RCC 7860 (cell line): Measurements from ENCODE around the gene MRPS7.
"Not testable (repeated sequence)": the region's sequence is repeated elsewhere in the genome, so short reads cannot be mapped to it uniquely, and the experiment has no call there.

Experiments
- DNase-seq: peaks from one replicate; pipeline ENCODE4 v3.0.0-alpha.2; 2015; ENCODE audit warnings: low spot score
- FAIRE-seq: peaks from 2 replicates; lab custom pipeline; 2012; peaks lifted over from hg19 to GRCh38; lab: Jason Lieb, UNC

MRPS7 gene

DNA sequence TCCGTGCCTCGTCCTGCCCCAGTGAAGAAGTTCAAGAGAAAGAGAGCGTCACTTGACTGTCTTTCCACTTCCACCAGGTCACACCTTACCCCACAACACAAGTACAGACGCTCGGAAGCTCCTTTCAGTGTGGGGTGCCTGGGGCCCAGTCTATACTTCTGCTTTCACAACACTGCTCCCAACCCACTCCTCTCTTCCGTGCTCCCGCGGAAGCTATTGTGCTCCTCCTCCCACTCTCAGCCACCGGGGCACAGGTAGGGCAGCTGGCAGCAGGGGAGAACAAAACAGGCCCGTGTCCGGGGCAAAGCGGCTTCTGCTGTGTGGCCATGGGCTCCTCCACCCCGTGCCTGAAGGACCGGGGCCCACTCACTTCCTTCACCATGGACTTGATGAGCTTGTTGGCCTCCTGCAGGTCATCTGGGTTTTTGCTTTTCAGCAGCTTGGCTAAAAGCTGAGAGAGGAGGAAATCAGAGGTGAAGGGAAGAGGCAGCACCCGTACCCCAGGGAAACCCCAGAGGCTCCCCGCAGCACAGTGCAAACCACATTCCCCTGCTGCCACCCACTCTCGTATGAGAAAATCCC is 19.1 kb upstream of the MRPS7 start:
- DNase-seq: no peak
- no peak for FAIRE-seq

DNA sequence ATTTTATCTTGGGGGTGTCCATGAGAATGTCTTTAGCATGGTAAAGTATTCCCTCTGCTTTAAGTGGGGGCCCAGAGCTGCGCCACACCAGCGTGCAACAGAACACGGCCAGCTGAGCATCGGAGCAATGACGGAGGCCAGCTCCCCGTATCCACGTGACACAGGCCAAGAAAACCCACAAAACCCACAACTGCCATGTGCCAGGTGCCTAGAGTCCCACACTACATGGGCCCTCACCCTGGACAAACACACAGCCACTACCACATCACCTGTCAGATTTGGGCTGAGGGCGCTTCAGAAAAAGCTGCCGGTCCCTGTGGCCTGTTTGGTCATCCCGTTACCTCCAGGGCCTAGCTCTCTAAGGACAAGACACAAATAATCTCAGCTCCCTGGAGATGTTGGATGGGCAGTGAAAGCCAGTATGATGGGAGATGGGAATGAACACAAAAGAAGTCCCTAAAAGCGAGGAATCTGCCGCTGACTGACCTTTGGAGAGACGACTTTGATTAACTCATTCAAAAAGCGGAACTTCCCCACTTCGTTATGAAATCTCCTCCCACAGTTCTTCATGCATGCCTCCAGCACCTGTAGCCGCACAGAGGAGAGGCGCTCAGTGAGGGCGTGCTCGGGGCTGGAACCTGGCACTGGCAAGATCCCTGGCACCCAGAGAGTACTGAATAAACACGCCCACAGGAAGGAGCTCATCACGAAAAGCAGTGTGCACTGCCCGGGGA is 17.4 kb upstream of the MRPS7 start:
- no peak for DNase-seq
- no peak for FAIRE-seq

DNA sequence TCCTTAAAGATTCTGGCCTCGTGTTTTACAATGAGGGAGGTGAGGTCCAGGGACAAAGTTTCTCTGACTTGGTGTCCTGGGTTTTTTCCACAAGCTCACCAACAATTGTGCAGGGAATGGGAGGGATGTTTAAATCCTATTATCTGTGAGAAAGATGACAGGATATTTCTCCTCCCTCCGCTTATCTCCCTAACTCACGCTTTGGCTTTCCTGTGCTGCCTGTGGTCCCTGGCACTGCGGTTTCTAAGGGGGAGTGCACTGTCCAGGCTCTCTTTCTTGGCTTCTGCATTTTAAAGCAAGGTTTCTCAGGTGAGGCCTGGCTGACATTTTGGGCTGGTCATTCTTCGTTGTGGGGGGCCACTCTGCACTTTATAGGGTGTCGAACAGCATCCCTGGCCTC is 16.7 kb upstream of the MRPS7 start:
- FAIRE-seq: no peak
- DNase-seq: no peak

DNA sequence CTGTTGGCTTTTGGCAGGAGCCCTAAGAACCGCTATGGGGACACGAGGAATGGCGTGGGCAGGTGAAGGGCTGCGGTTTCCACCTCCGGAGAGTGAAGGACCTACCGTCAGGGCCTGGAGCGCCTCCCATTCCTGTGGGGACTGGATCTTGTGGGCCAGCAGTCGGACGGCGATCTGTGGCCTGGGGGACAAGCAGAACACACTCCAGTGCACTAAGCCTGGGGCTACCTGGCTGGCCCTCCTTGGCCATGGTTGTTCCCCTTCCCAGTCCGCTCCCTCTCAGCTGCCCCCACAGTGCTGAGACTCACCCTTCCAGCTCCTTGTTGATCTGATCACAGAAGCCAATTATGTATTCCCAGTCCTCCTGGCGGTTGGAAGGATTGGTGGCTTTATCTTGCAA is 15.3 kb upstream of the MRPS7 start:
- DNase-seq: no peak
- no peak for FAIRE-seq

DNA sequence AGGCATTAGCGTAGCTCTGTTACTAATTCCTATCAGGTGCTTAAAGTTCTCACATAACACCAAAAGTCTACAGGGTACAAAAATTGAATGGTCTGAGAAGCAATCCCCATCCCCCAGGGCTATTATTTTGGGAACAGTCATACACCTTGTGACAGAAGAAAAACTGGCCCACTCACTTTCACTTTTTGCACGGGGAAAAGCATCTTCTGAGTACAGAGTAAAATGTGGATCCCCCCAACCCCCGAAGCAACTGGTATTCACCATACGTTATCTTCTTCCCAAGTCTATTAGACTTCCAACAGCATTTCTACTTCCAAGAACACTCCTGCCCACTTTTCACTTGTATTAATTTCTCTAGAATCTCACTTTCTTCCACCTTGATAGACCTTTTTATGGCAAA is 12.1 kb upstream of the MRPS7 start:
- FAIRE-seq: no peak
- DNase-seq: no peak

DNA sequence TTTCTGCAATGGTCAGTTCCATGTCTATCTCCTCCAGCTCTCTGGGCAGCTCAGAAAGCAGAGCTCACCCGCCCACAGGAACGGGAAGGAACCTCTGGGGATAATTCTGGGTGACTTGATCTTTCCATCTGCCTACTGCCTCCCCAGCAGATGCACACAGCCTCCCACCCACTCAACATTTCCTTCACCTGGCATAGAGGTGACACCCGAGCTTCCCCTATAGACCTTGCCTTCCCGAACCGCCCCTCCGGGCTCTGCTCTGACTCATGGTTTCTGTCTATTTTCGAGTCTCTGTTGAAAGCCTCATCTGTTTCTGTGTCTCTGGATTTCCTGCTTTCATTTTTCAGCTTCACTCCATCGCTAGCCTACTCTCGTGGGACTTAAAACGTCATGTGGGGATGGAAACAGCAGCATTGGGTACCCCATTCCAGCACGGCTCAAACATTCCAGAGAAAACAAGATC is 11.6 kb upstream of the MRPS7 start:
- FAIRE-seq: no peak

DNA sequence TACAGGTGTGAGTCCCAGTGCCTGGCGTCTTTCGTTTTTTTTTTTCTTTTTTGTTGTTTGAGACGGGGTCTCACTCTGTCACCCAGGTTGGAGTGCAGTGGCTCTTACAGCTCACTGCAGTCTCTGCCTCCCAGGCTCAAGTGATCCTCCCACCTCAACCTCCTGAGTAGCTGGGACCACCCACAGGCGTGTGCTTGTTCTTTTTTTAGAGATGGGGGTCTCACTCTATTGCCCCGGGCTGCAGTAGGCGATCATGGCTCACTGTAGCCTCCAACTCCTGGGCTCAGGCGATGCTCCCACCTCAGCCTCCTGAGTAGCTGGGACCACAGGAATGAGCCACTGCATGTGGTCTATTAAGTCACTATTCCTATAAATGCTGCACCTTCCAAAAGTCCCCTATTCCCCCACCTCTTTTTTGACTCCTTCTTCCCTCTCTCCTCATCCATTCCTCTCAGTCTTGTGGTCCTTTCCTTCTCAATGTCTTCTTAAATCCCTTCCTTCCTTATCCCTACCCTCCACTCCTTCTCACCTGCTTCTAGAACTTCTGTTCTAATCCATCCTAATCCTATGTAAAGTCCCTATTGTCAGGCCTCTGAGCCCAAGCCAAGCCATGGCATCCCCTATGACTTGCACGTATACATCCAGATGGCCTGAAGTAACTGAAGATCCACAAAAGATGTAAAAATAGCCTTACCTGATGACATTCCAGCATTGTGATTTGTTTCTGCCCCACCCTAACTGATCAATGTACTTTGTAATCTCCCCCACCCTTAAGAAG is 9.5 kb upstream of the MRPS7 start:
- no peak for DNase-seq
- no peak for FAIRE-seq

More for the DNA sequence above, 11.6 kb upstream of the MRPS7 start:
- DNase-seq: no peak

DNA sequence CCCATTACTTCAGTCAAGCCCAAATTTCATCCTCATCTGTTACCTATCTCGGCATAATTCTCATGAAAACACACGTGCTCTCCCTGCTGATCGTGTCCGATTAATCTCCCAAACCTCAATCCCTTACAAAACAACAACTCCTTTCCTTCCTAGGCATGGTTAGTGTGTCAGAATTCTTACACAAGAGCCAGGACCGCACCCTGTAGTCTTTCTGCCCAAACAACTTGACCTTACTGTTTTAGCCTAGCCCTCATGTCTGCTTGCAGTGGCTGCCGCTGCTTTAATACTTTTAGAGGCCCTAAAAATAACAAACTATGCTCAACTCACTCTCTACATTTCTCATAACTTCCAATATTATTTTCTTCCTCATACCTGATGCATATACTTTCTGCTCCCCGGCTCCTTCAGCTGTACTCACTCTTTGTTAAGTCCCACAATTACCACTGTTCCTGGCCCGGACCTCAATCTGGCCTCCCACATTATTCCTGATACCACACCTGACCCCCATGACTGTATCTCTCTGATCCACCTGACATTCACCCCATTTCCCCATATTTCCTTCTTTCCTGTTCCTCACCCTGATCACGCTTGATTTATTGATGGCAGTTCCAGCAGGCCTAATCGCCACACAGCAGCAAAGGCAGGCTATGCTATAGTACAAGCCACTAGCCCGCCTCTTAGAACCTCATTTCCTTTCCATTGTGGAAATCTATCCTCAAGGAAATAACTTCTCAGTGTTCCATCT is 5.6 kb upstream of the MRPS7 start:
- not testable (repeated sequence) for DNase-seq, FAIRE-seq

DNA sequence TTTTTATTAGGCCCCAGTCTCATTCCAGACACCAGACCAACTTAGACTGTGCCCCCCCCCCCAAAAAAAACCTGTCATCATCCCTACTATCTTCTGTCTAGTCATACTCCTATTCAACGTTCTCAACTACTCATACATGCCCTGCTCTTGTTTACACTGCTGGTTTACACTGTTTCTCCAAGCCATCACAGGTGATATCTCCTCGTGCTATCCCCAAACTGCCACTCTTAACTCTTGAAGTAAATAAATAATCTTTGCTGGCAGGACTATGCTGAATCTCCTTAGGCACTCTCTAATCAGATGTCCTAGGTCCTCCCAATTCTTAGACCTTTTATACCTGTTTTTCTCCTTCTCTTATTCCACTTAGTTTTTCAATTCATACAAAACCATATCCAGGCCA is 4.5 kb upstream of the MRPS7 start:
- DNase-seq, FAIRE-seq: not testable (repeated sequence)

DNA sequence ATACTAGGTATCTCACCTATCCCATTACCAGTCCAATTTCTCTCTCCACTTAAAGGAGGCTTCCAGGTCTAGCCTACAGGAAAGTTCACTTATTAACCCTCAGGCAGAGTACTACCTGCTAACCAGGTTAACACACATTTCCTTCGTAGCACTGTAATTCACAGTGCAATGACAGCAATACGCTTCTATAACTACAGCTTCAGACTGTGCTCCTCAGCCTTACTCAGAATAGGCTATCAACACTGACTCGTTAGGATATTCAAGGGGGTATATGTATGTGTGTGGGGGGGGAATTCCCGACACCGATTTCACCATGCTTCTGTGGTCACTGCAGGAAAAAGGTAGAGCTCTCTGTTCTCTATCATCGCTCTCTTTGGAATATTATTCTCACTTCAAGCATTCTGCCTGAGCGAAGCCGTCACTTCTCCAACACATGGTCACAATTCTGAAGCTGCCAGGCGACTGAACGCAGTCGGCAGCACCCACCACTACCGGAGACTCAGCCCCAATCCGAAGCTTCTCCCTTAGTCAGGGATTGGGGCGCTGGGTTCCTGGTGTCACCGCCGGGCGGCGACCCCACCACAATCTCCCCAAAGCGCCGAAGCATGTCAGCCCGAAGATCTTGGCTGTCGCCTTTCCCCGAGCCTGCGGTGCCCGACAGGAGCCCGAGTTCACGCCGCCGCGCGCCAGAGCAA is 891 bp upstream of the MRPS7 start:
- no peak for FAIRE-seq
- no peak for DNase-seq

DNA sequence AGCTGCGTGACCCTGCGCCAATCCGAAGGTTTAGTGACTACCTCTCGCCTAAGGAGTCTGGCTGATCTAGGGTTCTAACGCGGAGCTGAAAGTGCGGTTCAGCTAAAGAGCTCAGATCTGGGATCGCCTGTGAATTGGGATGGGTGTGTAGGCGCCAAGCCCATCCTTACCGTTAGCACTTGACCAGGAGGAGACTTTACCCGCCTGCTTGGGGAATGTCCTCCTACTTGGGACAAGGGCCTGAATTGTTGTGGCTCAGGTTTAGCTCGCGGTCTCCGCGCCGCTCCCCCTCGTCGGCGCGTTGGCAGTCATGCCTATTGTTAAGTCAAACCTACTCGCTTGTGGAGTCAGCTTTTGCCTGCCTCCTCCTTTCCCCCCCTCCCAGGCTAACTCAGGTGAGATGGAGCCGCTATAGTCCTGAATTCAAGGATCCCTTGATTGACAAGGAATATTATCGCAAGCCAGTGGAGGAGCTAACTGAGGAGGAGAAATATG is 480 bp downstream of the MRPS7 start:
- DNase-seq: no peak
- no peak for FAIRE-seq

DNA sequence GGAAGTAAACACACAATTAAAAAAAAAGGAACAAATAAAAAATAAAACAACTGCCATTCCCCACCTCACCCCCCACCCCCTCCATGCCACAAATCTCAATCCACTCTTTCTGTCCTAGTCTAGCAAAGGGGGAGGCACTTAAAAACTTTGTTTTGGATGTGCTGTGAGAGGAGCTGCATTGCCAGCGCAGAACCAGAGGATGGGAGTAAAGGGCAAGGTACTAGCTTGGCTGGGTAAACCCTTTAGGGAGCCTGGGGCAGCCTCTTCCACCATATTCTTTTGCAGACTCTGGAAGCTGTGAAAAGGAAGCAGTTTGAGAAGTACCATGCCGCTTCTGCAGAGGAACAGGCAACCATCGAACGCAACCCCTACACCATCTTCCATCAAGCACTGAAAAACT is 1.4 kb downstream of the MRPS7 start:
- no peak for FAIRE-seq
- no peak for DNase-seq

DNA sequence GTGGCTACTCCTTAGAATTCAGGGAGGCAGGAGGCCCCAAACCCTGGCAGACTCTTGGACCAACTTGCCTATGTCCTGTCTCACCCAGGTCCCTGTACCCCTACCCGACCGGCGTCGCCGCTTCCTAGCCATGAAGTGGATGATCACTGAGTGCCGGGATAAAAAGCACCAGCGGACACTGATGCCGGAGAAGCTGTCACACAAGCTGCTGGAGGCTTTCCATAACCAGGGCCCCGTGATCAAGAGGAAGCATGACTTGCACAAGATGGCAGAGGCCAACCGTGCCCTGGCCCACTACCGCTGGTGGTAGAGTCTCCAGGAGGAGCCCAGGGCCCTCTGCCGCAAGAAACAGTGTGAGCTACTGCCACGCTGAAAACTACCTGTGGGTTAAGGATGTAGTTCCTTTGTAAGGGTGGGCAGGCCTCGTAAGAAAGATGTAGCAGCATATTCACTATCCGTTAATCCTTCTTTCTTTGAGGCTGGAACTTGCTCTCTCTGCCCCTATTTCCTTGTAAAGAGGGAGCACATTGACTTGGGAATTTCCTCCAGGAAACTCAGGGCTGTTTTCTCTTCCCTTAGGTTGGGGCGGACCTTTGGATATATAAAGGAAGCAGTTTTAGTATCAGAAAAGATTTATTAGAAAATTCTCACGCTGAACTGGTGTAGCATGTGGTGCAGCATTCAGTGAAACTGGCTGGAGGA is 4.1 kb downstream of the MRPS7 start:
- DNase-seq: no peak
- no peak for FAIRE-seq

DNA sequence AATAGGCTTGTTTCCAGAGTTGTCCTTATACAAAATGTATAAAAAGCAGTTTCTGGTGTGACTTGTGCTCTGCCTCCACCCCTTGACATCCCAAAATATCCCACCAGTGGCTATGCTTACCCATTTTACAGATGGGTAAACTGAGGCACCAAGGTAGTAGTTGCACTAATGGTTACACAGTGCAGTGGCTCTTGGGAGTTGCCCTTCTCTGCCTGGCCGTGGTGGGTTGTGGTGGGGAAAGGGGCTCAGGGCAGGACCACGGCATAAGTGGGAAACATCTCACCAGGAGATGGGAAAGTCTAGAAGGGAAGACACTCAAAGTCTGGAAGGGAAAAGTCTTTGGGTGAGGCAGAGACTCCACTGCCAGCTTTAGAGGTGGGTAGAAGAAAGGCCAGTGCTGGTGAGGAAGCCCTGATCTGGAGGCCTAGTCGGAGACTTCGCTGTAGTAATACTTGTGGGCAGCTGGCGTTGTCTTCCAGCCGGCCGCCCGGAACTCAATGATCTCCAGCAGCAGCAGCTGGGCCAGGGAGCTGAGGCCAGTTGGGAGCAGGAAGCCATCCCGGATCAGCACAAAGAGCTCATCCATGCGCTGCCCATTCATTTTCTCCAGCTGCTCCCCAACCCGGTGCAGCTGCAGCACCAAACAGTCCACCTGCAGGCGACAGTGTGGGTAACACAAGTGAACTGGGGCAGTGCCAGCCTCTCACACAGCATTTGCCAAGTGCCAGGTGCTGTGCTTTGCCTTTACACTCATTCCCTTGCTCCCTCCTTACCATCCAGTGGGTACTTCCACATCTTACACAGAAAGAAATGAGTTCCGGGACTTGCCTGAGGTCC is 4.9 kb downstream of the MRPS7 start:
- no peak for DNase-seq
- FAIRE-seq: no peak

DNA sequence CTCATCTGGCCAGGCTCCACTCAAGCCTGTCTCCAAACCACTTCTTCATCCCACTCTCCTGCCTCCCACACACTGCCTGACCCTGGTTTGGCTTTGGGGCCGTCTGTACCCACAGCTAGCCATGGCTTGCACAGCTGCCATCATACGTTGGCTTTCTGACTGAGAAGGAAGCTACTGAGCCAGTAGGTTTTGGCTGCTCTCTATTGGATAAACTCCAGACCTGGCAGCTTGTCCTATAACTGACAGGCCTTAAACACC is 5.4 kb downstream of the MRPS7 start:
- FAIRE-seq (no peak), DNase-seq (no peak)

DNA sequence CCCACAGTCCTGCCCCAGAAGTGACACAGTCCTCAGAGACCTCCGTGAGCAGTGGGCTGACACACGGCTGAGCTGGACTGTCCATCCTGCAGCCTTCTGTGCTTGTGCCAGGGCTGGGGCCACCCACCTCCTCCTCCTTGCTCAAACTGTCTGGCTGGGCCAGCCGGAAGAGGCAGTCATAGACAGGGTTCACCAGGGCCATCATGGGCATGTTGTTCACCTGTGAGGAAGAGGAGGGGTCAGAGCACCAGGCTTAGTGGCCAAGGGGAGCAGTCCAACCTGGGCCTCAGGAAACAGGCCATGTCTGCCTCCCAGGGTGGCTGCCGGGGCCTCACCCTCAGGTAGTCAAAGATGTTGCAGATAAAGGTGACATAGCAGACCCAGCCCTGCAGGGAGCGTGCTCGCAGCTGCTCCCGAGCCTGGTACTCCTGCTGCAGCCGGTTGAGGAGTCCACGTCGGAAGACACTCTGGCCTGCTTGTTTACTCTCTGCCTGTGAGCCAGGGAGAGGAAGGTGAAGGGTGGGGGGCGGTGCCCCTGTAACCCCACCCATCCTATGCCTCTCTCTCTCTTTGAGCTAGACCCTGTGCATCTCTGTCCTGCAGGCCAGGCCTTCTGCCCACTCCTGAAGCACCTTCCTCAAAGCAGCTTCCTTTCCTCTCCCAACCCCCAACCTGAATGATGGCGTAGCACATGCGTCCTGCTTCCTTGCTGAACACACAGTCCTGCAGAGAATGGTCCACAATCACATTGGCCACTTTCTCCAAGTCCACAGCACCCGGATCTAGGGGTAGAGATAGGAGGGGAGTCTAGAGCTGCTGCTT is 5.9 kb downstream of the MRPS7 start:
- FAIRE-seq: no peak

DNA sequence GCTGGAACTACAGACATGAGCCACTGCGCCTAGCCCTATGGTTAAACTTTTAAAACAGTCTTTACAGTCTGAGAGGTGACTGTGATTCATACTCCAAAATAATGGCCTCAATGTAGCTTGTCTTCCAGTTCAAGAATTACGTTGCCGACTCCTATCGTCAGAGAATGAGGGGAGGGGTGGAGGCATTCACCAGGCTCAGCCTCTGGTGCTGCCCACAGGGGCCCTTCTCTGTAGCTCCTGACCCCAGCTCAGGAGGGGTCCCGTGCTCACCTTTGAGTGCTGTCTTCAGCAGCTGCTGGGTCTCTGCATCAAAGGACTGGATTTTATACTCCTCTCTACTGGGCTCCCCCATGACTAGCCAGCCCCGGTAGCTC is 8.2 kb downstream of the MRPS7 start:
- no peak for FAIRE-seq
- DNase-seq: no peak

More for the DNA sequence above, 5.9 kb downstream of the MRPS7 start:
- no peak for DNase-seq

DNA sequence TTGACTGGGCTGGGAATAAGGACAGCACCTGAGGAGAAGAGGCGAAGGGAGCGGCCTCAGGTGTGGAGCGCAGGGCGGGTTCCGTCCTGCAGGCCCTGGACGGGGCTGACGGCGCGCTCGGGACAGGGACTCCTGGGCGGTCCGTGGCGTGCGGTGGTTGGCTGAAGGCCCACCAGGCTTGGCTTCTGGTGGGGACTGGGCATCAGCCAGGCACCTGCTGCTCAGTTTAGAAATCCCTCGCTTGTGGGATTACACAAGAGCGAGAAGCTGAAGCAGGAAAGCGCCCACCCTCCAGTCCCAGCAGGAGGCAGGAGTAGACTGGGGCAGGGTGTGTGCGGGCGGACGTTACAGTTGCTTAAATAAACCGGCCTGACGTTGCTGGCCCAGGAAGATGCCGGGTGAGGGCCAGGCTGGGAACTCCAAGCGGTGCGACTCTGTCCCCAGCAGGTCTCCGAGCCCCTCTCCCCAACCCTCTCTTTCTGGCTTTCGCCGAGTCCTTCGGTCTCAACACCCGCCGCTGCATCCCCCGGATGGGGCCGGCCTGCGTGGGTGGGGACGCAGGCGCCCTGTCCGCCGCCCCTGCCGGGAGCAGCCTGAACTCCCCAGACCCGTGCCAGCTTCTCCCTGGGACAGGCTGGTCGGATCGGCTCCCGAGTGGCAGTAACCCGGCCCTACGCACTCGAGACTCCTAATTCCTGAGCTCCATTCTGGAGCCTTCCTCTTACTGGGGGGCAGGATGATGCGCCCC is 8.7 kb downstream of the MRPS7 start:
- no peak for FAIRE-seq

More for the DNA sequence above, 8.7 kb downstream of the MRPS7 start:
- peak; percentile 51 for DNase-seq
